ENCODE data around the gene KLF18.
A peak's percentile ranks its signal among the peaks of the same experiment; 100 is the strongest.
"Not testable (repeated sequence)": the region's sequence is repeated elsewhere in the genome, so short reads cannot be mapped to it uniquely, and the experiment has no call there.

KLF18 gene

GRCh38 chr1:44141531-44141930, at the start of gene KLF18:
Gene KLF18, minus strand, starts transcription at chr1:44141631. Its CDS starts 0 bp downstream, at chr1:44141631.
- DNase-seq = no peak

- no peak for DNase-seq
These were observed 33.2 kb upstream of the KLF18 start for GRCh38 chr1:44174630-44175029.

GRCh38 chr1:44170281-44170823, 28.9 kb upstream of the KLF18 start:
- DNase-seq = no peak

GRCh38 chr1:44168520-44169098, 27.2 kb upstream of the KLF18 start:
- no peak for DNase-seq

GRCh38 chr1:44161546-44161945, 20.1 kb upstream of the KLF18 start:
- no peak for DNase-seq

- DNase-seq = no peak
These were observed 17.4 kb upstream of the KLF18 start for GRCh38 chr1:44158871-44159270.

GRCh38 chr1:44157903-44158302, 16.5 kb upstream of the KLF18 start:
- DNase-seq = no peak

- no peak for DNase-seq
These were observed 12.6 kb upstream of the KLF18 start for GRCh38 chr1:44154049-44154448.

- no peak for DNase-seq
These were observed 11.3 kb upstream of the KLF18 start for GRCh38 chr1:44152692-44153091.

- DNase-seq = no peak
These were observed 10.4 kb upstream of the KLF18 start for GRCh38 chr1:44151808-44152207.

- peak; percentile 10 for DNase-seq
These were observed 9.9 kb upstream of the KLF18 start for GRCh38 chr1:44151332-44151731.

- DNase-seq = no peak
These were observed 6.2 kb upstream of the KLF18 start for GRCh38 chr1:44147582-44147981.

GRCh38 chr1:44146536-44147361, 5.3 kb upstream of the KLF18 start:
- no peak for DNase-seq

- no peak for DNase-seq
These were observed 3.7 kb upstream of the KLF18 start for GRCh38 chr1:44144962-44145756.

GRCh38 chr1:44139565-44139964, 1.9 kb downstream of the KLF18 start:
- not testable (repeated sequence) for DNase-seq

GRCh38 chr1:44138239-44138638, 3.2 kb downstream of the KLF18 start:
- DNase-seq = no peak

- no peak for DNase-seq
These were observed 5.5 kb downstream of the KLF18 start for GRCh38 chr1:44135886-44136285.

- no peak for DNase-seq
These were observed 7.1 kb downstream of the KLF18 start for GRCh38 chr1:44134071-44134920.

- no peak for DNase-seq
These were observed 10.0 kb downstream of the KLF18 start for GRCh38 chr1:44131411-44131810.

- no peak for DNase-seq
These were observed 11.6 kb downstream of the KLF18 start for GRCh38 chr1:44129616-44130500.

GRCh38 chr1:44120398-44120949, 21.0 kb downstream of the KLF18 start:
- DNase-seq = no peak
